Hepatocyte (in vitro differentiated cells): Measurements from ENCODE around the gene MXD3. TPM values are rescaled to one million over a fixed set of nuclear protein-coding genes. Genes with fewer than 3 reads are reported as not detected.

ENCODE experiments used
- DNase-seq: peaks from one replicate; pipeline ENCODE4 v3.0.0-alpha.2; 2016; ENCODE audit warnings: low spot score
- H2AFZ ChIP-seq: fragments of 200-600 bp; sonication (generic); 2 replicates; pipeline ENCODE4 v1.6.0; 2016; ENCODE audit warnings: antibody characterized with exemption, mild to moderate bottlenecking
- H3K27ac ChIP-seq: fragments of 200-600 bp; sonication (generic); 2 replicates; pipeline ENCODE4 v1.5.1; 2016; ENCODE audit warnings: mild to moderate bottlenecking
- H3K27me3 ChIP-seq: fragments of 200-600 bp; sonication (generic); 2 replicates; pipeline ENCODE4 v1.6.1; 2016
- H3K36me3 ChIP-seq: fragments of 200-600 bp; sonication (generic); replicated peaks from 2 replicates; pipeline ENCODE4 v1.5.1; 2016; ENCODE audit warnings: low read depth; ENCODE audit not compliant: insufficient read depth
- H3K4me1 ChIP-seq: fragments of 200-600 bp; sonication (generic); 2 replicates; pipeline ENCODE4 v1.5.1; 2016; ENCODE audit warnings: mild to moderate bottlenecking, moderate library complexity; ENCODE audit not compliant: insufficient read depth
- H3K4me2 ChIP-seq: fragments of 200-600 bp; sonication (generic); 2 replicates; pipeline ENCODE4 v1.6.0; 2016
- H3K4me3 ChIP-seq: fragments of 200-600 bp; sonication (generic); 2 replicates; pipeline ENCODE4 v1.5.1; 2016; ENCODE audit warnings: mild to moderate bottlenecking
- H3K79me2 ChIP-seq: fragments of 200-600 bp; sonication (generic); 2 replicates; pipeline ENCODE4 v1.6.0; 2017; ENCODE audit warnings: mild to moderate bottlenecking
- H3K9me2 ChIP-seq: fragments of 200-600 bp; sonication (generic); replicated peaks from 2 replicates; pipeline ENCODE4 v1.6.0; 2017; ENCODE audit warnings: mild to moderate bottlenecking; ENCODE audit not compliant: insufficient read depth
- H3K9me3 ChIP-seq: fragments of 200-600 bp; sonication (generic); 2 replicates; pipeline ENCODE4 v1.5.1; 2016; ENCODE audit warnings: low read depth, mild to moderate bottlenecking
- H4K20me1 ChIP-seq: fragments of 200-600 bp; sonication (generic); 2 replicates; pipeline ENCODE4 v1.6.0; 2016; ENCODE audit warnings: mild to moderate bottlenecking; ENCODE audit not compliant: insufficient read depth, poor library complexity, severe bottlenecking
- CTCF ChIP-seq: fragments of 200-600 bp; sonication (generic); IDR thresholded peaks from 2 replicates; pipeline ENCODE4 v1.5.1; 2016; ENCODE audit warnings: antibody characterized with exemption, mild to moderate bottlenecking; ENCODE audit not compliant: poor library complexity
- EZH2 ChIP-seq: fragments of 200-600 bp; sonication (generic); IDR thresholded peaks from 2 replicates; pipeline ENCODE4 v1.6.1; 2016; ENCODE audit warnings: antibody characterized with exemption, mild to moderate bottlenecking, borderline replicate concordance
- EZH2phosphoT487 ChIP-seq: fragments of 200-600 bp; sonication (generic); IDR thresholded peaks from one replicate; pipeline ENCODE4 v1.6.1; 2018; ENCODE audit warnings: antibody characterized with exemption, mild to moderate bottlenecking, low read depth, moderate library complexity; ENCODE audit not compliant: unreplicated experiment, severe bottlenecking
- WGBS: methylation state at CpG from one replicate; pipeline ENCODE4 v1.1.6; 2016; ENCODE audit warnings: low lambda C conversion rate; ENCODE audit errors: missing lambda C conversion rate; 5-methylcytosine and 5-hydroxymethylcytosine counted together
- polyA plus RNA-seq: library from polyadenylated mRNA; unstranded; fragments of >200 nt; fragmentation: Nextera tagmentation; extraction: Ambion mirVana; gene quantifications from 2 replicates; pipeline ENCODE4 v1.2.1, GENCODE V29; 2016
- total RNA-seq: library from RNA; depleted of rRNA; stranded (reverse); fragments of >200 nt; gene quantifications from 2 replicates; pipeline ENCODE4 v1.2.3, GENCODE V29; 2014

The MXD3 gene
- total and polyA plus RNA-seq, 2 experiments from 2014 or later: 11.9 to 22.3 TPM

GRCh38 chr5:177304392-177305119 lies 7.1 kb downstream of the MXD3 start:
- peak overlapping the region; percentile 66 for H3K4me3 ChIP-seq
- peaks cover 37% of the 10 kb centered on the region for H3K4me1 ChIP-seq
- peak overlapping the region; percentile 83 for H2AFZ ChIP-seq

GRCh38 chr5:177303925-177304391 lies 7.7 kb downstream of the MXD3 start:
- TF ChIP-seq EZH2phosphoT487: no peak
- TF ChIP-seq CTCF: no peak
- Histone ChIP-seq H3K27ac (peak overlapping the region; percentile 97), H3K4me1 (peaks cover 37% of the 10 kb centered on the region), H4K20me1 (peaks cover 17% of the 10 kb centered on the region), H2AFZ (peak overlapping the region; percentile 83), H3K27me3 (no peaks in the 10 kb centered on the region), H3K79me2 (peaks cover 47% of the 10 kb centered on the region), H3K4me3 (peak overlapping the region; percentile 66), H3K36me3 (no peaks in the 10 kb centered on the region), H3K9me3 (no peaks in the 10 kb centered on the region), H3K4me2 (peak overlapping the region; percentile 95), H3K9me2 (no peaks in the 10 kb centered on the region)
- no peak for DNase-seq
- 1% methylated on average over 25 of the region's 25 CpGs for WGBS

More at GRCh38 chr5:177304392-177305119, 7.1 kb downstream of the MXD3 start:
- no peaks in the 10 kb centered on the region for H3K9me3 ChIP-seq
- peaks cover 17% of the 10 kb centered on the region for H4K20me1 ChIP-seq
- no peaks in the 10 kb centered on the region for H3K36me3 ChIP-seq
- H3K27ac ChIP-seq: peak overlapping the region; percentile 97
- no peaks in the 10 kb centered on the region for H3K9me2 ChIP-seq
- TF ChIP-seq EZH2 (no peak), CTCF (no peak), EZH2phosphoT487 (no peak)
- no peaks in the 10 kb centered on the region for H3K27me3 ChIP-seq
- H3K4me2 ChIP-seq: peak overlapping the region; percentile 95
- WGBS: 42% methylated on average over 18 of the region's 19 CpGs
- peak; percentile 75 for DNase-seq
- H3K79me2 ChIP-seq: peaks cover 53% of the 10 kb centered on the region

- WGBS: 1% methylated on average over 57 of the region's 100 CpGs
- H3K4me2 ChIP-seq: peak within 1 kb of the TSS; percentile 95
- no peaks in the 10 kb centered on the region for H3K36me3 ChIP-seq
- H3K4me1 ChIP-seq: peaks cover 37% of the 10 kb centered on the region
- H3K4me3 ChIP-seq: peak within 1 kb of the TSS; percentile 66
- no peaks in the 10 kb centered on the region for H3K9me2 ChIP-seq
- TF ChIP-seq CTCF (peak; percentile 43), EZH2phosphoT487 (no peak), EZH2 (no peak)
- H3K27ac ChIP-seq: peak within 1 kb of the TSS; percentile 97
- H2AFZ ChIP-seq: peak within 1 kb of the TSS; percentile 98
- H3K9me3 ChIP-seq: no peaks in the 10 kb centered on the region
- H4K20me1 ChIP-seq: peaks cover 17% of the 10 kb centered on the region
- DNase-seq: peak; percentile 96
- H3K27me3 ChIP-seq: no peaks in the 10 kb centered on the region
- peaks cover 47% of the 10 kb centered on the region for H3K79me2 ChIP-seq
Measured at GRCh38 chr5:177303121-177303924, 8.4 kb downstream of the MXD3 start, which contains the start of the genes PRELID1 and RAB24. Gene PRELID1, plus strand, starts transcription at chr5:177303799. Its CDS starts 187 bp downstream, at chr5:177303986. Gene RAB24, minus strand, starts transcription at chr5:177303719. Its CDS starts 431 bp downstream, at chr5:177303288.
